ENCODE data around the gene PHF2. TPM values are rescaled to one million over a fixed set of nuclear protein-coding genes. Genes with fewer than 3 reads are reported as not detected.

Gene PHF2
- total RNA-seq, 2 experiments from 2014 or later = 22.1 to 23.5 TPM

DNA sequence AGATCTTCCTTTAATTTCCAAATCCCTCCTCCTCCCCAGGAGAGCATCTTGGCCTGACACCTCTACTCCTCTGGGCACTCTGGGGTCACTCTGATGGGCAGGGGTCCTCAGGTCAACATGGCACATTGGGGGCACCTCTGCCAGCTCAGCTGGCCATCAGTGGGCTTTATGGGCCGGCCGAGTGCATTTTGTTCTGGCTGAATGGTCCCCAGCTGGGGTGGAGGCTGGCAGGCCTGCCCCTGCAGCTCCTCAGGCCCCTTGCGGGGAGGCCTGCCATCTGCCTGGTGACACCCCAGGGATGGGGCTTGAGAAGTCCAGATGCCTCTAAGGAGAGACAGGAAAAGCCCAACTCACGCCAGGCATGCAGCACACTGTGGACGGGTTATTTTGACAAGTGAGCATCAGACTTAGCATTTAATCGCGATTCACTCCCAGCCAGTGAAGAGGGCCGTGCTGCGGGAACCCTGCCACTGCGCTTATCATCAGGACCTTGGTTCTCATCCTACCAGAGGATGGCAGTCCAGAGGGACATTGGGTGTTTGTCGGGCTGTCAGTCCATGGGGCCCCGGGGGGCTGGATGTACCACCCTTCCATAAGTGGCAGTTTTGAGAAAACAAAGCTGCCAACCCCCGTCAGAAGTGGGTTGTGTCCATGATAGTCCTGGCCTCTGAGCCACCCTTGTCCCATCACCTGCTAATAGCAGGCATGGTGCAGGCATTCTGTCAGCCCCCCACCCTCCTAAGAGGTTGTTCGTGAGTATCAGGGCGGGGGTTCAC, 21.7 kb downstream of the PHF2 start:
- DNase-seq (no peak), ATAC-seq (no peak)
- Mint-ChIP-seq H3K36me3 (ENCODE audit: low read depth) (no peaks in the 10 kb centered on the region), H3K4me1 (ENCODE audit: low read depth) (peaks cover 36% of the 10 kb centered on the region), H3K27ac (peak overlapping the region; percentile 80), H3K9me3 (ENCODE audit: insufficient read depth) (no peaks in the 10 kb centered on the region), H3K4me3 (no peak overlapping the region), H3K27me3 (ENCODE audit: low read depth) (no peaks in the 10 kb centered on the region)
- CTCF ChIA-PET = no interaction called here
- POLR2A ChIA-PET = no interaction called here

DNA sequence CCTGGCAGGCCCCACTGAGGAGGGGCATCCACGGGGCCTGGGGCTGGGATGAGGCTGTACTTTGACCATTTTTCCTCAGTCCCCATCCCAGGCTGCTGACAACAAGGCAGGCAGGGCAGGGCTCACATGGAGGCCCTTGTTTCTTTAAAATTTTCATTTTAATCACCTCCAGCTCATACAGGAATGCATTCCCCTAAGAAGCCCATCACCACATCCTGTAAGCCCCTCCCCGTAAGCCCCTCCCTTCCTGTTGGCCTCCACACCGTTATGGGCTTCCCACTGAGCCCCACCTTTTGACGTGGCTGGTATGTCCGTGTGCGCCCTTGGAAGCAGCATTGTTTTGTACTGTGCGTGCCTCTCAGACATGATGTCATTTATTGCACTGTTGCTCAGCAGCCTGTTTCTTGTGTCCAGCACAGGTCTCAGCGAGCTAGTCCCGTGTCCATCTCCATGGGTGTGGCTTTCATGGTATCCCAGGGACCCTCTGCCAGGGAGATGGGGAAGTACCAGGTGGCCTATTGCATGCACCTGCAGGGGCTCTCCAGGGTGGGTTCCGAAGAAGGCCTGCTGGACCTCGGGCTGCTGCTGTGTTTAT, 22.4 kb downstream of the PHF2 start:
- ChIA-PET POLR2A (no interaction called here), CTCF (no interaction called here)
- Mint-ChIP-seq H3K27ac (peak overlapping the region; percentile 80), H3K4me3 (no peak overlapping the region), H3K36me3 (ENCODE audit: low read depth) (no peaks in the 10 kb centered on the region), H3K27me3 (ENCODE audit: low read depth) (no peaks in the 10 kb centered on the region), H3K4me1 (ENCODE audit: low read depth) (peaks cover 36% of the 10 kb centered on the region), H3K9me3 (ENCODE audit: insufficient read depth) (no peaks in the 10 kb centered on the region)
- no peak for DNase-seq
- ATAC-seq = no peak

DNA sequence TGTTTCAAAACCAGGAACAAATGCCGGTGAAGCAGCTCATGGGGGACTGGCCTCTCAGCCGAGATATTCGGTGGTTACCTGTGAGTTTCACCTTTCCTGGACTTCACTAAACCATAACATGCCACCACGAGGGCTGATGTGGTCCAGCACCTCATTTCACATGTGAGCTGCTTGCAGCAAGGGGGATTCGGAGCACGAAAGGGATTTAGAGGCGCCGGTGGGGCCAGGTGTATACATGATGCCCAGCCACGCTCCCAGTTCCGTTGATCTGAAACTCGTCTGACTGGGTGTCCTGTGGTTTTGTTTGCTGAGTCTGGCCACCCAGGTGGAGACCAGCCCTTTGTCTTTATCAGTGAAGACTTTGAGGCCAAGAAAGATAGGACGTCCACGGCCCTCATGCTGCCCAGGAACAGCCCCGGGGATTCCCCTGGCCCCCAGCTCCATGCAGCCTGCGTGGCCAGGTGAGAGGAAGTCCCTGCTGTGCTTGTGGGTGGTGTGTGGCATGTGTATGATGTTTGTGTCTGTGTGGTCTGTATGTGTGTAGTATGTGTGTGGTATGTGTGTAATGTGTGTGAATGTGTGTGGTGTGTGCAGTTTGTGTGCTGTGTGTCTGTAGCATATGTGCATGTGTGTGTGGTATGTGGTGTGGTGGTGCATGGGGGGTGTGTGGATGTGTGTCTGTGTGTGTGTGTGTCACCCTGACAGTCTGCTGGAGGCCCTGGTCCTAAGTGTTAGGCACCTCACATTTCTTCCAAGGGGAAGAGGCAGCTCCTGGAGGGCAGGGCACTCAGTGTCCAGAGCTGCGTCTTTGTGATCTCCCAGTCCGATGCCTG, 23.4 kb downstream of the PHF2 start:
- peaks cover 36% of the 10 kb centered on the region for H3K4me1 Mint-ChIP-seq (ENCODE audit: low read depth)
- H3K27me3 Mint-ChIP-seq (ENCODE audit: low read depth) = no peaks in the 10 kb centered on the region
- H3K4me3 Mint-ChIP-seq = no peak overlapping the region
- peak overlapping the region; percentile 35 for H3K27ac Mint-ChIP-seq
- H3K9me3 Mint-ChIP-seq (ENCODE audit: insufficient read depth) = no peaks in the 10 kb centered on the region
- ATAC-seq (peak; percentile 16), DNase-seq (no peak)
- no peaks in the 10 kb centered on the region for H3K36me3 Mint-ChIP-seq (ENCODE audit: low read depth)
- POLR2A ChIA-PET = no interaction called here
- CTCF ChIA-PET = no interaction called here

GRCh38 chr9:93600504-93600903, 24.1 kb downstream of the PHF2 start:
- H3K9me3 Mint-ChIP-seq (ENCODE audit: insufficient read depth) = no peaks in the 10 kb centered on the region
- H3K27ac Mint-ChIP-seq = no peak overlapping the region
- CTCF ChIA-PET = no interaction called here
- no peak for DNase-seq
- H3K36me3 Mint-ChIP-seq (ENCODE audit: low read depth) = no peaks in the 10 kb centered on the region
- no peaks in the 10 kb centered on the region for H3K27me3 Mint-ChIP-seq (ENCODE audit: low read depth)
- peaks cover 36% of the 10 kb centered on the region for H3K4me1 Mint-ChIP-seq (ENCODE audit: low read depth)
- POLR2A ChIA-PET = no interaction called here
- ATAC-seq = peak; percentile 31
- no peak overlapping the region for H3K4me3 Mint-ChIP-seq

DNA sequence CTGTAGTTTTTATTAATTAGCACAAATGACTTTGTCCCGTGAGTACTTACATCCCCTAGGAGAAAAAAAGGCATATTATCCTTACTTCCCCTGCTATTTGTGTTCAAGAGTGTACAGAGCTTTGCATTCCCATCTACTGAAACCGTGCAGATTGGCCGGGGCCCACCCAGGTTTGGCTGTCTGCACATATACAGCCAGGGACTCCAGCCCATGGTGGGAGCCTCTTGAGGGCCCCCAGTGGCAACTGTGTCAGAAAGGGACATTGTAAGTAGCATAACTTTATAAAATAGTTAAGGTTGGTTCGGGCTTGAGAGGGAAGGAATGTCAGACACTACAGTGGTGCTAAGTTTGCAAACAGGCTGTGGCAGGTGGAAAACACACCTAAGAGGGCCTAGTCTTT, 24.7 kb downstream of the PHF2 start:
- CTCF ChIA-PET = no interaction called here
- H3K27ac Mint-ChIP-seq = no peak overlapping the region

DNA sequence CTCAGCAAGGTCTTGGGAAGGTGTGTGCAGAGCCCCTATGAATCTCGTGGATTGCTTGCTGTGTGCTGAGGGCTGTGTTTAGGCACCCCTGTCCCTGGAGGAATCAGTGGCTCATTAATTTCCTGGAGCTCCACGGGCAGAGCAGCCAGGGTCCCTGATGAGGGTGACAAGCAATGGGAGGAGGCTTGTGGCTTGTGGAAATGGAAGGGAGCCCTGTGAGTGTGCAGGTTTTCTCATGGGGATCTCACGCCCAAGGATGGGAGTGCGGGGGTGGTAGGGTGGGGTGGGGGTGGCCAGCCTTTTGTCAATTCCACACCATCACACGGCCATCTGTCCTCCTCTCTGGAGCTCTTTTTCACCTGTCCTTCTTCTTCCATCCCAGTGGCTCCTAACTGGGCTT, 25.3 kb downstream of the PHF2 start:
- DNase-seq = no peak
- Mint-ChIP-seq H3K4me1 (ENCODE audit: low read depth) (peaks cover 36% of the 10 kb centered on the region), H3K9me3 (ENCODE audit: insufficient read depth) (peaks cover 4% of the 10 kb centered on the region), H3K27ac (no peak overlapping the region), H3K36me3 (ENCODE audit: low read depth) (peaks cover 6% of the 10 kb centered on the region), H3K27me3 (ENCODE audit: low read depth) (no peaks in the 10 kb centered on the region), H3K4me3 (no peak overlapping the region)
- ChIA-PET CTCF (no interaction called here), POLR2A (no interaction called here)
- ATAC-seq = no peak

More for the DNA sequence above, 24.7 kb downstream of the PHF2 start:
- peaks cover 36% of the 10 kb centered on the region for H3K4me1 Mint-ChIP-seq (ENCODE audit: low read depth)
- peaks cover under 1% of the 10 kb centered on the region for H3K36me3 Mint-ChIP-seq (ENCODE audit: low read depth)
- H3K4me3 Mint-ChIP-seq = no peak overlapping the region
- POLR2A ChIA-PET = no interaction called here
- no peaks in the 10 kb centered on the region for H3K9me3 Mint-ChIP-seq (ENCODE audit: insufficient read depth)
- H3K27me3 Mint-ChIP-seq (ENCODE audit: low read depth) = no peaks in the 10 kb centered on the region
- DNase-seq = no peak
- no peak for ATAC-seq

DNA sequence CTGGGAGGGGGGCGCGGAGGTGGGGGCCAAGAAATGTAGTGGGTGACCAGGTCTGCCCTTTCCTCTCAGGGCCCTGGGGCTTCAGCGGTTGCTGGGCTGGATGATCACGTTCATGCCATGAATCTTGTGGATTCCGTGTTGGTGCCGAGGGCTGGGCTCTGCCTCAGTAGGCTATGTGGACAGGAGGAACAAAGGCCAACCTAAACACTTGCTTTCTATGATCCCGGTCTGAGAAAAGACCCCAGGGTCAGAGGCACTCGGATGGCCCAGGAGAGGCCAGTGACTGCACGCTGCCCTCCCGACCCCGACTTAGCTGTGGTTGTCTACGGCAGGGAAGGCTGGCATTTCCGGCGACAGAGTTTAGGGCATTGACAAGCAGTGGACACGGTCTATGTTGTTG, 26.6 kb downstream of the PHF2 start:
- peaks cover 29% of the 10 kb centered on the region for H3K4me1 Mint-ChIP-seq (ENCODE audit: low read depth)
- H3K27ac Mint-ChIP-seq = no peak overlapping the region
- peaks cover 9% of the 10 kb centered on the region for H3K36me3 Mint-ChIP-seq (ENCODE audit: low read depth)
- H3K4me3 Mint-ChIP-seq = no peak overlapping the region
- no peaks in the 10 kb centered on the region for H3K27me3 Mint-ChIP-seq (ENCODE audit: low read depth)
- H3K9me3 Mint-ChIP-seq (ENCODE audit: insufficient read depth) = peaks cover 11% of the 10 kb centered on the region
- ChIA-PET CTCF (no interaction called here), POLR2A (no interaction called here)
- no peak for DNase-seq
- ATAC-seq = no peak

GRCh38 chr9:93603906-93604326, 27.5 kb downstream of the PHF2 start:
- DNase-seq = no peak

DNA sequence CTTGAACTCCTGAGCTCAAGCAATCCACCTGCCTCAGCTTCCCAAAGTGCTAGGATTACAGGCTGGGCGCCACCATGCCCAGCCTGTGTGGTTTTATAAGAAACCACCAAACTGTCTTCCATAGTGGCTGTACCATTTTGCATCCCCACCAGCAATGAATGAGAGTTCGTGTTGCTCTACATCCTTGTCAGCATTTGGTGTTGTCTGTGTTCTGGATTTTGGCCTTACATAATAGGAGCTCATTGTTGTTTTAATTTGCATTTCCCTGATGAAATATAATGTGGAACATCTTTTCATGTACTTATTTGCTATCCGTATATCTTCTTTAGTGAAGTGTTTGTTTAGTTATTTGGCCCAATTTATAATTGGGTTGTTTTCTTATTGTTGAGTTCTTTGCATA, 29.8 kb downstream of the PHF2 start:
- H3K27ac Mint-ChIP-seq = no peak overlapping the region
- peaks cover 23% of the 10 kb centered on the region for H3K36me3 Mint-ChIP-seq (ENCODE audit: low read depth)
- no peak for DNase-seq
- peaks cover 23% of the 10 kb centered on the region for H3K9me3 Mint-ChIP-seq (ENCODE audit: insufficient read depth)
- H3K4me3 Mint-ChIP-seq = no peak overlapping the region
- H3K4me1 Mint-ChIP-seq (ENCODE audit: low read depth) = no peaks in the 10 kb centered on the region
- ATAC-seq = no peak
- ChIA-PET POLR2A (no interaction called here), CTCF (no interaction called here)
- H3K27me3 Mint-ChIP-seq (ENCODE audit: low read depth) = no peaks in the 10 kb centered on the region

More at GRCh38 chr9:93603906-93604326, 27.5 kb downstream of the PHF2 start:
- ChIA-PET POLR2A (no interaction called here), CTCF (no interaction called here)
- no peak for ATAC-seq
- H3K4me3 Mint-ChIP-seq = no peak overlapping the region
- H3K27ac Mint-ChIP-seq = no peak overlapping the region
- H3K4me1 Mint-ChIP-seq (ENCODE audit: low read depth) = peaks cover 23% of the 10 kb centered on the region
- peaks cover 11% of the 10 kb centered on the region for H3K36me3 Mint-ChIP-seq (ENCODE audit: low read depth)
- peaks cover 18% of the 10 kb centered on the region for H3K9me3 Mint-ChIP-seq (ENCODE audit: insufficient read depth)
- H3K27me3 Mint-ChIP-seq (ENCODE audit: low read depth) = no peaks in the 10 kb centered on the region

DNA sequence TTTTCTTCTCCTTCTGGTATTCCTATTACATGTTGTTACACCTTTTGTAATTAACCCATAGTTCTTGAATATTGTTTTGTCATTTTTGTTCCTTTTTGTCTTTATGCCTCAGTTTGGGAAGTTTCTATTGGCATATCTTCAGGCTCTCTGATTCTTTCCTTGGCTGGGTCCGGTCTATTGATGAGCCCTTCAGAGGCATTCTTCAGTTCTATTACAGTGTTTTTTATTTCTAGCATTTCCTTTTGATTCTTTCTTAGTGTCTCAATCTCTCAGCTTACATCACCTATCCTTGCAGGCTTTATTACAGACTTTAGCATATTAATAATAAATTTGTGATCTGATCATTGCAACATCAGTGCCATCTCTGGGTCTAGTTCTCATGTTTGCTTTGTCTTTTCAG, 33.8 kb downstream of the PHF2 start:
- ChIA-PET POLR2A (no interaction called here), CTCF (no interaction called here)
- ATAC-seq (no peak), DNase-seq (no peak)
- Mint-ChIP-seq H3K36me3 (ENCODE audit: low read depth) (peaks cover 28% of the 10 kb centered on the region), H3K9me3 (ENCODE audit: insufficient read depth) (peaks cover 23% of the 10 kb centered on the region), H3K27me3 (ENCODE audit: low read depth) (no peaks in the 10 kb centered on the region), H3K4me3 (no peak overlapping the region), H3K4me1 (ENCODE audit: low read depth) (peaks cover 6% of the 10 kb centered on the region), H3K27ac (no peak overlapping the region)

- POLR2A ChIA-PET = no interaction called here
- Mint-ChIP-seq H3K4me3 (no peak overlapping the region), H3K27ac (no peak overlapping the region), H3K27me3 (ENCODE audit: low read depth) (no peaks in the 10 kb centered on the region), H3K36me3 (ENCODE audit: low read depth) (peaks cover 18% of the 10 kb centered on the region), H3K9me3 (ENCODE audit: insufficient read depth) (peaks cover 15% of the 10 kb centered on the region), H3K4me1 (ENCODE audit: low read depth) (peaks cover 6% of the 10 kb centered on the region)
- DNase-seq = no peak
- no peak for ATAC-seq
- CTCF ChIA-PET = no interaction called here
These were observed 35.8 kb downstream of the PHF2 start for GRCh38 chr9:93612052-93612795.

GRCh38 chr9:93612796-93613154, 36.4 kb downstream of the PHF2 start:
- H3K27ac Mint-ChIP-seq = no peak overlapping the region
- peaks cover 18% of the 10 kb centered on the region for H3K36me3 Mint-ChIP-seq (ENCODE audit: low read depth)
- DNase-seq = no peak
- no peak overlapping the region for H3K4me3 Mint-ChIP-seq
- no peaks in the 10 kb centered on the region for H3K27me3 Mint-ChIP-seq (ENCODE audit: low read depth)
- peaks cover 12% of the 10 kb centered on the region for H3K9me3 Mint-ChIP-seq (ENCODE audit: insufficient read depth)
- no peak for ATAC-seq
- CTCF ChIA-PET = no interaction called here
- POLR2A ChIA-PET = no interaction called here
- H3K4me1 Mint-ChIP-seq (ENCODE audit: low read depth) = peaks cover 6% of the 10 kb centered on the region

Measured in activated CD8-positive, alpha-beta T cell treated with anti-CD3 and anti-CD28 coated beads, Interleukin-2, amount 10 ng/mL, durations not matched to agents 7 days and 5 days (primary cell).